HL-60 (cell line): Measurements from ENCODE around the gene PPP1R14C.

Experiments
- SPI1 ChIP-seq: IDR thresholded peaks from 2 replicates; pipeline ENCODE4 v1.6.1; 2012; ENCODE audit warnings: low read depth, mild to moderate bottlenecking, borderline replicate concordance
- TF ChIP-seq, protein P1 (sequence below): IDR thresholded peaks from one replicate; pipeline ENCODE4 v1.5.1; 2011; ENCODE audit warnings: low read length, control low read depth, inconsistent platforms; ENCODE audit not compliant: insufficient read depth

DNA sequence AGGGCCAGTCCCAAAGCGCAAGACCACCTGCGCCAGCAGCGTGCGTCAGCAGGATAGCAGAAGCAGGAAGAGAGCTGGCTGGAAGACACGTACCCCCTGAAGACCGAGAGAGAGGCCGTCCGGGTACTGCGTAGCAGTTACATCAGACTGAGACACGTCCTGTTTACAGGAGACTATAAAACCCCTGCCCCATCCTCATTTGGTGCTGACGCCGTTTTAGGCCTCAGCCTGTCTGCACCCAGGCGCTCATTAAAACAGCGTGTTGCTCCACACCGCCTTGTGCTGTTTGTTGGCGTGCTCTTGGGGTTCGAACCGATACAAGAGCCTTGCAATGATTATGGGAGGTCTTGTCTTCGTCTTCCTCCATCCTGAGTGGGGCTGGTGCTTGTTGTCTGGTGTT lies 42.1 kb upstream of the PPP1R14C start:
- TF ChIP-seq, protein P1, sequence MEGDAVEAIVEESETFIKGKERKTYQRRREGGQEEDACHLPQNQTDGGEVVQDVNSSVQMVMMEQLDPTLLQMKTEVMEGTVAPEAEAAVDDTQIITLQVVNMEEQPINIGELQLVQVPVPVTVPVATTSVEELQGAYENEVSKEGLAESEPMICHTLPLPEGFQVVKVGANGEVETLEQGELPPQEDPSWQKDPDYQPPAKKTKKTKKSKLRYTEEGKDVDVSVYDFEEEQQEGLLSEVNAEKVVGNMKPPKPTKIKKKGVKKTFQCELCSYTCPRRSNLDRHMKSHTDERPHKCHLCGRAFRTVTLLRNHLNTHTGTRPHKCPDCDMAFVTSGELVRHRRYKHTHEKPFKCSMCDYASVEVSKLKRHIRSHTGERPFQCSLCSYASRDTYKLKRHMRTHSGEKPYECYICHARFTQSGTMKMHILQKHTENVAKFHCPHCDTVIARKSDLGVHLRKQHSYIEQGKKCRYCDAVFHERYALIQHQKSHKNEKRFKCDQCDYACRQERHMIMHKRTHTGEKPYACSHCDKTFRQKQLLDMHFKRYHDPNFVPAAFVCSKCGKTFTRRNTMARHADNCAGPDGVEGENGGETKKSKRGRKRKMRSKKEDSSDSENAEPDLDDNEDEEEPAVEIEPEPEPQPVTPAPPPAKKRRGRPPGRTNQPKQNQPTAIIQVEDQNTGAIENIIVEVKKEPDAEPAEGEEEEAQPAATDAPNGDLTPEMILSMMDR = no peak
- TF ChIP-seq SPI1 = no peak
